Smooth muscle cell (in vitro differentiated cells): ENCODE data around the gene SCRN1. TPM values are rescaled to one million over a fixed set of nuclear protein-coding genes. Genes with fewer than 3 reads are reported as not detected.
A peak's percentile ranks its signal among the peaks of the same experiment; 100 is the strongest.

Experiments
- DNase-seq: peaks from one replicate; lab custom pipeline; 2025; ENCODE audit not compliant: unreplicated experiment; lab: John Stamatoyannopoulos, UW
- H2AFZ ChIP-seq: fragments of 200-600 bp; sonication (generic); 2 replicates; pipeline ENCODE4 v1.6.0; 2016; ENCODE audit warnings: antibody characterized with exemption, low read depth, mild to moderate bottlenecking
- H3F3A ChIP-seq: fragments of 200-600 bp; sonication (generic); 2 replicates; pipeline ENCODE4 v1.6.0; 2017; ENCODE audit warnings: antibody characterized with exemption, low read depth
- H3K27ac ChIP-seq: fragments of 200-600 bp; sonication (generic); 2 replicates; pipeline ENCODE4 v1.5.1; 2016; ENCODE audit warnings: low read depth, mild to moderate bottlenecking
- H3K27me3 ChIP-seq: fragments of 200-600 bp; sonication (generic); 2 replicates; pipeline ENCODE4 v1.6.1; 2016; ENCODE audit warnings: low read depth, mild to moderate bottlenecking
- H3K36me3 ChIP-seq: fragments of 200-600 bp; sonication (generic); 2 replicates; pipeline ENCODE4 v1.5.1; 2016; ENCODE audit warnings: low read depth
- H3K4me1 ChIP-seq: fragments of 200-600 bp; sonication (generic); 2 replicates; pipeline ENCODE4 v1.5.1; 2016; ENCODE audit warnings: low read depth
- H3K4me2 ChIP-seq: fragments of 200-600 bp; sonication (generic); 2 replicates; pipeline ENCODE4 v1.6.0; 2016; ENCODE audit warnings: mild to moderate bottlenecking
- H3K4me3 ChIP-seq: fragments of 200-600 bp; sonication (generic); 2 replicates; pipeline ENCODE4 v1.5.1; 2016; ENCODE audit warnings: mild to moderate bottlenecking
- H3K79me2 ChIP-seq: fragments of 200-600 bp; sonication (generic); 2 replicates; pipeline ENCODE4 v1.6.0; 2016; ENCODE audit warnings: low read depth, mild to moderate bottlenecking
- H3K9ac ChIP-seq: fragments of 200-600 bp; sonication (generic); 2 replicates; pipeline ENCODE4 v1.6.0; 2016; ENCODE audit warnings: low read depth
- H3K9me3 ChIP-seq: fragments of 200-600 bp; sonication (generic); replicated peaks from 2 replicates; pipeline ENCODE4 v1.5.1; 2016; ENCODE audit warnings: low read depth
- H4K20me1 ChIP-seq: fragments of 200-600 bp; sonication (generic); 2 replicates; pipeline ENCODE4 v1.6.0; 2016; ENCODE audit warnings: low read depth
- WGBS: methylation state at CpG from one replicate; pipeline ENCODE4 v1.1.7; 2016; ENCODE audit warnings: low lambda C conversion rate; 5-methylcytosine and 5-hydroxymethylcytosine counted together
- polyA plus RNA-seq: library from polyadenylated mRNA; unstranded; fragments of >200 nt; fragmentation: Nextera tagmentation; extraction: Ambion mirVana; gene quantifications from 2 replicates; pipeline ENCODE4 v1.2.1, GENCODE V29; 2016
- total RNA-seq: library from RNA; depleted of rRNA; stranded (reverse); fragments of >200 nt; gene quantifications from 2 replicates; pipeline ENCODE4 v1.2.3, GENCODE V29; 2014
- TF ChIP-seq, protein P1 (sequence below): fragments of 200-600 bp; sonication (generic); IDR thresholded peaks from 2 replicates; pipeline ENCODE4 v1.5.1; 2017; ENCODE audit warnings: borderline replicate concordance, mild to moderate bottlenecking, antibody characterized with exemption; ENCODE audit not compliant: insufficient read depth, poor library complexity, severe bottlenecking

The SCRN1 gene
- total and polyA plus RNA-seq, 2 experiments from 2014 or later = 67.5 to 84.9 TPM

DNA sequence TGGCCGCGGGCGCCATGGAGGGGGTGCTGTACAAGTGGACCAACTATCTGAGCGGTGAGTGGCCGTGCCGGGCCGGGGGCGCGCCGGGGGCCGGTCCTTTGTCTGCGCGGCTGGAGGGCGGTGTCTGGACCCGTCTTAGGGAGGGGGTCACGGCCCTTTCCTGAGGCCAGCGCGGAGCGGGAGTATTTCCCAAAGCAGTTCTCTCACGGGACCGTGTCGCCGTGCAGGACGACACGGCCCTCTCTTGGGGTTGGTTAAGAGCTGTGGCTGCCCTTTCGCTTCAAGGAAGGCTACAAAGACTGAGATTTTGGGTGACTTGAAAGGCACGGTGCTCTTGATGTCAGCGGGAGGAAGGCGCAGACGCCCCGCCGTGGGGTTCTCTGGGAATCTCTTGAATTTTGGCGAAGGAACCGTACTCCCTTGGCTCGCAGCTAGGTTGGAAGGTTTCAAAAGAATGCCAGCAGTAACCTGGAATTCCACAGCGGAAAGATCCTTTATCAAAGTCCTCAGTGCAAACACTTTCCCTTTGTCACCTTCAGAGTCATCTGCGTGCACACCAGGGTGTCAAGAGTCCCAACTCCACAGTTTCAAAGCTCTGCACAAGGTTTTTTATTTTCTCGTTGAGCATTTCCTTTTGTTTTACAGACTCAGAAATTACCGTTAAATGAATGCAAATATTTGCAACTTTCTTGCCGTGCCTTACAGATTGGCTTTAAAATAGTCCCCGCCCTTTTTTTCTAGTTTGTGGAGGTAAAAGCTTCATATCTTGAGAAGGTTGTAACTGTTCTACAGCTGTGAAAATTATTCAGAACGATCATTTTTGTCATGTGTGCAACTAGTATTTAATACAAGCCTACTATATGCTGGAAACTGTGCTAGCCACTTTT is 39.4 kb upstream of the SCRN1 start:
- WGBS = 2% methylated on average over 39 of the region's 42 CpGs
- Histone ChIP-seq H4K20me1 (peaks cover 63% of the 10 kb centered on the region), H3K9ac (peak overlapping the region; percentile 53), H3K79me2 (peaks cover 73% of the 10 kb centered on the region), H3K9me3 (no peaks in the 10 kb centered on the region), H3K4me3 (peak overlapping the region; percentile 85), H3K4me2 (peak overlapping the region; percentile 89), H3F3A (no peaks in the 10 kb centered on the region), H3K4me1 (peaks cover 32% of the 10 kb centered on the region), H3K36me3 (no peaks in the 10 kb centered on the region), H3K27ac (peak overlapping the region; percentile 85), H3K27me3 (no peaks in the 10 kb centered on the region), H2AFZ (peak overlapping the region; percentile 83)
- TF ChIP-seq, protein P1, sequence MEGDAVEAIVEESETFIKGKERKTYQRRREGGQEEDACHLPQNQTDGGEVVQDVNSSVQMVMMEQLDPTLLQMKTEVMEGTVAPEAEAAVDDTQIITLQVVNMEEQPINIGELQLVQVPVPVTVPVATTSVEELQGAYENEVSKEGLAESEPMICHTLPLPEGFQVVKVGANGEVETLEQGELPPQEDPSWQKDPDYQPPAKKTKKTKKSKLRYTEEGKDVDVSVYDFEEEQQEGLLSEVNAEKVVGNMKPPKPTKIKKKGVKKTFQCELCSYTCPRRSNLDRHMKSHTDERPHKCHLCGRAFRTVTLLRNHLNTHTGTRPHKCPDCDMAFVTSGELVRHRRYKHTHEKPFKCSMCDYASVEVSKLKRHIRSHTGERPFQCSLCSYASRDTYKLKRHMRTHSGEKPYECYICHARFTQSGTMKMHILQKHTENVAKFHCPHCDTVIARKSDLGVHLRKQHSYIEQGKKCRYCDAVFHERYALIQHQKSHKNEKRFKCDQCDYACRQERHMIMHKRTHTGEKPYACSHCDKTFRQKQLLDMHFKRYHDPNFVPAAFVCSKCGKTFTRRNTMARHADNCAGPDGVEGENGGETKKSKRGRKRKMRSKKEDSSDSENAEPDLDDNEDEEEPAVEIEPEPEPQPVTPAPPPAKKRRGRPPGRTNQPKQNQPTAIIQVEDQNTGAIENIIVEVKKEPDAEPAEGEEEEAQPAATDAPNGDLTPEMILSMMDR = no peak
- no peak for DNase-seq

- H3K4me1 ChIP-seq = peaks cover 32% of the 10 kb centered on the region
- under 1% methylated on average over 70 of the region's 70 CpGs for WGBS
Observed at GRCh38 chr7:30028216-30028748, 38.7 kb upstream of the SCRN1 start, which contains the start of gene PLEKHA8. Gene PLEKHA8, plus strand, starts transcription at chr7:30028412. Its CDS starts 351 bp downstream, at chr7:30028763.

GRCh38 chr7:30027740-30028215 is 38.2 kb upstream of the SCRN1 start:
- H3K27ac ChIP-seq = peak overlapping the region; percentile 85
- no peaks in the 10 kb centered on the region for H3K36me3 ChIP-seq
- 6% methylated on average over 9 of the region's 9 CpGs for WGBS
- DNase-seq = no peak
- TF ChIP-seq, protein P1 = no peak
- no peaks in the 10 kb centered on the region for H3F3A ChIP-seq
- H2AFZ ChIP-seq = peak overlapping the region; percentile 83
- H3K79me2 ChIP-seq = peaks cover 75% of the 10 kb centered on the region
- H3K9me3 ChIP-seq = no peaks in the 10 kb centered on the region
- H3K27me3 ChIP-seq = no peaks in the 10 kb centered on the region
- H3K4me3 ChIP-seq = peak overlapping the region; percentile 85
- H3K4me1 ChIP-seq = peaks cover 32% of the 10 kb centered on the region
- peak overlapping the region; percentile 89 for H3K4me2 ChIP-seq
- H3K9ac ChIP-seq = peak overlapping the region; percentile 53
- peaks cover 65% of the 10 kb centered on the region for H4K20me1 ChIP-seq

More at GRCh38 chr7:30028216-30028748, 38.7 kb upstream of the SCRN1 start, which contains the start of gene PLEKHA8:
- H3K4me2 ChIP-seq = peak within 1 kb of the TSS; percentile 89
- TF ChIP-seq, protein P1 = no peak
- peaks cover 75% of the 10 kb centered on the region for H3K79me2 ChIP-seq
- peak within 1 kb of the TSS; percentile 53 for H3K9ac ChIP-seq
- H3F3A ChIP-seq = no peaks in the 10 kb centered on the region
- DNase-seq = peak; percentile 85
- H3K27ac ChIP-seq = peak within 1 kb of the TSS; percentile 85
- H3K27me3 ChIP-seq = no peaks in the 10 kb centered on the region
- peak within 1 kb of the TSS; percentile 85 for H3K4me3 ChIP-seq
- H4K20me1 ChIP-seq = peaks cover 65% of the 10 kb centered on the region
- H3K36me3 ChIP-seq = no peaks in the 10 kb centered on the region
- H3K9me3 ChIP-seq = no peaks in the 10 kb centered on the region
- H2AFZ ChIP-seq = peak within 1 kb of the TSS; percentile 83
